ENCODE data around the gene PEF1.

Gene PEF1

GRCh38 chr1:31679676-31680230 lies 35.1 kb upstream of the PEF1 start:
- TF ChIP-seq CTCF (IDR thresholded peaks at IDR 0.05; ENCODE audit: control extremely low read depth, extremely low read depth, low read depth, missing control alignments): no peak
- no peak for DNase-seq (ENCODE audit: extremely low spot score)
- ChIA-PET CTCF (interaction anchor here (1.2 to 1.7 kb wide), 2 partner anchors 18 to 130 kb away, joined by 3 to 8 read pairs; no protein-coding TSS in a partner anchor), POLR2A (interaction anchor here (0.5 kb wide), 1 partner anchor 484 kb away, joined by 3 read pairs; no protein-coding TSS in a partner anchor)

- no peak for DNase-seq (ENCODE audit: extremely low spot score)
- POLR2A ChIA-PET: interaction anchor here (0.5 kb wide), 1 partner anchor 484 kb away, joined by 3 read pairs; no protein-coding TSS in a partner anchor
- CTCF ChIA-PET: interaction anchor here (0.9 to 1.7 kb wide), 3 partner anchors 17 to 130 kb away, joined by 3 to 8 read pairs (median 3); no protein-coding TSS in a partner anchor
- no peak for TF ChIP-seq CTCF (IDR thresholded peaks at IDR 0.05; ENCODE audit: control extremely low read depth, extremely low read depth, low read depth, missing control alignments)
Observed at GRCh38 chr1:31679091-31679490, 34.4 kb upstream of the PEF1 start.

- ChIA-PET CTCF (interaction anchor here (0.9 to 1.7 kb wide), 3 partner anchors 16 to 129 kb away, joined by 3 to 8 read pairs (median 3); no protein-coding TSS in a partner anchor), POLR2A (no interaction called here)
- DNase-seq (ENCODE audit: extremely low spot score): no peak
- no peak for TF ChIP-seq CTCF (IDR thresholded peaks at IDR 0.05; ENCODE audit: control extremely low read depth, extremely low read depth, low read depth, missing control alignments)
Observed at GRCh38 chr1:31678681-31679080, 34.0 kb upstream of the PEF1 start.

GRCh38 chr1:31677949-31678348 lies 33.3 kb upstream of the PEF1 start:
- DNase-seq (ENCODE audit: extremely low spot score): no peak
- POLR2A ChIA-PET: no interaction called here
- CTCF ChIA-PET: no interaction called here
- TF ChIP-seq CTCF (IDR thresholded peaks at IDR 0.05; ENCODE audit: control extremely low read depth, extremely low read depth, low read depth, missing control alignments): no peak

GRCh38 chr1:31677401-31677800 lies 32.7 kb upstream of the PEF1 start:
- DNase-seq (ENCODE audit: extremely low spot score): no peak
- ChIA-PET CTCF (no interaction called here), POLR2A (no interaction called here)
- TF ChIP-seq CTCF (IDR thresholded peaks at IDR 0.05; ENCODE audit: control extremely low read depth, extremely low read depth, low read depth, missing control alignments): no peak

- CTCF ChIA-PET: interaction anchor here (1.2 kb wide), 1 partner anchor 29 kb away, joined by 5 read pairs; the partner anchor contains the start of gene COL16A1
- no peak for TF ChIP-seq CTCF (IDR thresholded peaks at IDR 0.05; ENCODE audit: control extremely low read depth, extremely low read depth, low read depth, missing control alignments)
- no peak for DNase-seq (ENCODE audit: extremely low spot score)
- POLR2A ChIA-PET: no interaction called here
Observed at GRCh38 chr1:31675756-31676155, 31.1 kb upstream of the PEF1 start.
